Upper lobe of left lung (tissue), 4 donors: Measurements from ENCODE around the gene DZIP1L.

Source experiments
- POLR2A ChIP-seq, 4 donors: fragments of 450-650 bp; IDR thresholded peaks; one replicate each; pipeline ENCODE4 v1.5.1; 2016 to 2017; ENCODE audit warnings: antibody characterized with exemption in 4 of 4, mild to moderate bottlenecking in 2 of 4
- TF ChIP-seq, protein P1 (sequence below), 6 experiments: fragments of 450-650 bp in 4 of 6; fragments of 200-600 bp in 2 of 6; sonication (generic) in 2 of 6; IDR thresholded peaks; one replicate each; pipeline ENCODE4 v1.5.1; 2016 to 2019; ENCODE audit warnings: antibody characterized with exemption in 6 of 6

- TF ChIP-seq POLR2A (IDR thresholded peaks at IDR 0.05), result no peak
- TF ChIP-seq, protein P1, sequence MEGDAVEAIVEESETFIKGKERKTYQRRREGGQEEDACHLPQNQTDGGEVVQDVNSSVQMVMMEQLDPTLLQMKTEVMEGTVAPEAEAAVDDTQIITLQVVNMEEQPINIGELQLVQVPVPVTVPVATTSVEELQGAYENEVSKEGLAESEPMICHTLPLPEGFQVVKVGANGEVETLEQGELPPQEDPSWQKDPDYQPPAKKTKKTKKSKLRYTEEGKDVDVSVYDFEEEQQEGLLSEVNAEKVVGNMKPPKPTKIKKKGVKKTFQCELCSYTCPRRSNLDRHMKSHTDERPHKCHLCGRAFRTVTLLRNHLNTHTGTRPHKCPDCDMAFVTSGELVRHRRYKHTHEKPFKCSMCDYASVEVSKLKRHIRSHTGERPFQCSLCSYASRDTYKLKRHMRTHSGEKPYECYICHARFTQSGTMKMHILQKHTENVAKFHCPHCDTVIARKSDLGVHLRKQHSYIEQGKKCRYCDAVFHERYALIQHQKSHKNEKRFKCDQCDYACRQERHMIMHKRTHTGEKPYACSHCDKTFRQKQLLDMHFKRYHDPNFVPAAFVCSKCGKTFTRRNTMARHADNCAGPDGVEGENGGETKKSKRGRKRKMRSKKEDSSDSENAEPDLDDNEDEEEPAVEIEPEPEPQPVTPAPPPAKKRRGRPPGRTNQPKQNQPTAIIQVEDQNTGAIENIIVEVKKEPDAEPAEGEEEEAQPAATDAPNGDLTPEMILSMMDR (IDR thresholded peaks at IDR 0.05), result no peak
Measured at GRCh38 chr3:138124188-138124587, 8.8 kb upstream of the DZIP1L start.
